HCT116 (cell line): ENCODE results near the gene CERKL. TPM values are rescaled to one million over a fixed set of nuclear protein-coding genes. Genes with fewer than 3 reads are reported as not detected.

Source experiments
- ATAC-seq: fragments of 200-7000 bp; cut with Tn5 transposase; 2 replicates; pipeline ENCODE4 v1.9.1; 2020; ENCODE audit warnings: mild to moderate bottlenecking, moderate library complexity
- BruUV-seq: library from RNA; stranded (reverse); fragments of 400-500 nt; replicated peaks from 2 replicates; lab custom pipeline; 2021; lab: Mats Ljungman, UMichigan
- CTCF ChIA-PET: fragments of 300-600 bp; sonication (Branson Sonifier 250); formaldehyde crosslinking; loops from one replicate; lab custom pipeline; 2021; ENCODE audit warnings: antibody characterized with exemption; lab: Charles Lee
- POLR2A ChIA-PET: fragments of 300-600, 350-600 bp; sonication (Branson Sonifier 250); formaldehyde crosslinking; loops from one replicate; lab custom pipeline; 2021; ENCODE audit warnings: antibody characterized with exemption; lab: Charles Lee
- RAD21 ChIA-PET, 2 experiments: fragments of 300-600 bp; sonication (Branson Sonifier 250); formaldehyde crosslinking; loops; one replicate each; lab custom pipeline; 2023; ENCODE audit warnings: low total read pairs in 2 of 2; ENCODE audit not compliant: uncharacterized antibody in 2 of 2, unreplicated experiment in 2 of 2, low non-redundant PET in 1 of 2; lab: Charles Lee
- DNase-seq: peaks from one replicate; pipeline ENCODE4 v3.0.0-alpha.2; 2010; ENCODE audit warnings: low read depth, low spot score
- H2AFZ ChIP-seq: fragments of 200-600 bp; shearing (Covaris generic), sonication (generic); 2 replicates; pipeline ENCODE4 v1.6.1; 2017; ENCODE audit warnings: low read depth, mixed run types, mixed read lengths, antibody characterized with exemption, low read length; ENCODE audit not compliant: poor library complexity, severe bottlenecking
- H3K27ac ChIP-seq: 2 replicates; pipeline ENCODE4 v1.5.1; 2012; ENCODE audit warnings: low read depth, low read length
- H3K27me3 ChIP-seq: fragments of 200-600 bp; sonication (generic); 2 replicates; pipeline ENCODE4 v1.6.1; 2016; ENCODE audit warnings: mixed run types, low read length, mixed read lengths; ENCODE audit not compliant: insufficient read depth
- H3K36me3 ChIP-seq, 2 experiments: fragments of 200-500 bp in 1 of 2; fragments of 200-600 bp in 1 of 2; sonication (Bioruptor generic) in 1 of 2; sonication (generic) in 1 of 2; 2 replicates each; pipeline versions ENCODE4 v1.5.1 to v1.6.1; 2014 to 2016; ENCODE audit warnings: low read length in 2 of 2, inconsistent platforms in 1 of 2, mixed read lengths in 1 of 2, mixed run types in 1 of 2; ENCODE audit not compliant: insufficient read depth in 2 of 2, control insufficient read depth in 1 of 2
- H3K4me1 ChIP-seq, 2 experiments: fragments of 200-600 bp in 1 of 2; sonication (generic) in 1 of 2; 2 replicates each; pipeline versions ENCODE4 v1.5.1 to v1.6.1; 2012 to 2017; ENCODE audit warnings: low read length in 2 of 2, inconsistent platforms in 1 of 2, mild to moderate bottlenecking in 1 of 2, mixed read lengths in 1 of 2, mixed run types in 1 of 2, moderate library complexity in 1 of 2; ENCODE audit not compliant: insufficient read depth in 2 of 2, control insufficient read depth in 1 of 2
- H3K4me2 ChIP-seq: fragments of 200-600 bp; sonication (generic); 2 replicates; pipeline ENCODE4 v1.6.1; 2017; ENCODE audit warnings: mixed run types, low read length, mixed read lengths
- H3K4me3 ChIP-seq, 2 experiments: fragments of 200-600 bp in 1 of 2; sonication (generic) in 1 of 2; replicated peaks in 1 of 2; 2 replicates each; pipeline ENCODE4 v1.5.1; 2011 to 2016; ENCODE audit warnings: low read length in 2 of 2, control low read depth in 1 of 2, low read depth in 1 of 2, mild to moderate bottlenecking in 1 of 2, mixed read lengths in 1 of 2, mixed run types in 1 of 2
- H3K79me2 ChIP-seq: fragments of 200-600 bp; sonication (generic); 2 replicates; pipeline ENCODE4 v1.6.1; 2017; ENCODE audit warnings: mild to moderate bottlenecking, mixed run types, low read length, moderate library complexity, mixed read lengths; ENCODE audit not compliant: insufficient read depth
- H3K9ac ChIP-seq: fragments of 200-600 bp; sonication (generic); 2 replicates; pipeline ENCODE4 v1.6.1; 2016; ENCODE audit warnings: low read length, mixed read lengths
- H3K9me2 ChIP-seq: fragments of 200-600 bp; sonication (generic), shearing (Covaris generic); 2 replicates; pipeline ENCODE4 v1.6.1; 2017; ENCODE audit warnings: mixed run types, mild to moderate bottlenecking, moderate library complexity; ENCODE audit not compliant: insufficient read depth
- H3K9me3 ChIP-seq, 2 experiments: fragments of 200-500 bp in 1 of 2; fragments of 200-600 bp in 1 of 2; sonication (Bioruptor generic) in 1 of 2; sonication (generic) in 1 of 2; 2 replicates each; pipeline ENCODE4 v1.6.1; 2014 to 2017; ENCODE audit warnings: low read length in 2 of 2, mixed read lengths in 2 of 2, inconsistent platforms in 1 of 2, low read depth in 1 of 2, mild to moderate bottlenecking in 1 of 2, mixed run types in 1 of 2, moderate library complexity in 1 of 2; ENCODE audit not compliant: control insufficient read depth in 1 of 2, insufficient read depth in 1 of 2
- H4K20me1 ChIP-seq: fragments of 200-600 bp; sonication (generic), shearing (Covaris generic); 2 replicates; pipeline ENCODE4 v1.6.1; 2017; ENCODE audit warnings: mixed run types, mild to moderate bottlenecking, moderate library complexity; ENCODE audit not compliant: insufficient read depth
- EZH2 ChIP-seq: fragments of 200-600 bp; sonication (generic); IDR thresholded peaks from 2 replicates; pipeline ENCODE4 v1.6.1; 2017; ENCODE audit warnings: antibody characterized with exemption, mixed run types
- SIN3A ChIP-seq: IDR thresholded peaks from 2 replicates; pipeline ENCODE4 v1.6.1; 2012; ENCODE audit warnings: low read depth
- intact Hi-C: fragments of 100-400 bp; cut with micrococcal nuclease; formaldehyde crosslinking; loops from 2 replicates; pipeline ENCODE4 v1.10.0; 2022
- total RNA-seq: library from RNA; stranded (reverse); gene quantifications from one replicate; pipeline ENCODE4 v1.2.1, GENCODE V29; 2021; ENCODE audit not compliant: unreplicated experiment
- TF ChIP-seq, protein P1 (sequence below), 3 experiments: fragments of 200-600 bp in 1 of 3; sonication (generic) in 1 of 3; IDR thresholded peaks in 2 of 3; conservative IDR thresholded peaks in 1 of 3; 2 replicates each; pipeline ENCODE4 v1.5.1; 2012 to 2017; ENCODE audit warnings: low read depth in 2 of 3, low read length in 2 of 3, antibody characterized with exemption in 1 of 3, borderline replicate concordance in 1 of 3, control low read depth in 1 of 3, mild to moderate bottlenecking in 1 of 3, mixed read lengths in 1 of 3, mixed run types in 1 of 3, moderate library complexity in 1 of 3; ENCODE audit not compliant: insufficient read depth in 1 of 3
- TF ChIP-seq, protein P2 (sequence below): IDR thresholded peaks from 2 replicates; pipeline ENCODE4 v1.6.1; 2012

The CERKL gene
- total RNA-seq, 1 experiment from 2014 or later, result 0.66 TPM

DNA sequence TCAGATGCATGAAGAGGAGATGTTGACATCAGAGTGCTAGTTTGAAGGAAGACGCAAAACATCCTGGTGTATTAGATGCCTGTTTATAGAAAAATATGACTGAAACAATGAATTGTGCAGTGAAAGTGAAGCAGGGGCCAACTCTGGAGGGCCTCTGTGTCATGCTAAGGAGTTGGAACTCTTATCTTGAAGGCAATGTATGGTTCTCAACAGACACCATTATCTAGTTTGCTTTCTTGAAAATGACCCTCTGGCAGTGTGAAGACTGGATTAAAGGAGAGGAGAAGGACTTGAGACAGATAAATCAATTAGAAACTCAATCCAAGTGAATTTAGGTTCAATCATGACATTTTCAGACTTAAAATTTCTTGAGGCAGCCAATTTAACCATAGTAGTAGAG, 136.7 kb downstream of the CERKL start:
- H3K79me2 ChIP-seq, result no peaks in the 10 kb centered on the region
- H3K4me3 ChIP-seq, result no peak overlapping the region
- H3K27me3 ChIP-seq, result no peaks in the 10 kb centered on the region
- CTCF ChIA-PET, result no interaction called here
- POLR2A ChIA-PET, result no interaction called here
- H4K20me1 ChIP-seq, result no peaks in the 10 kb centered on the region
- no peak overlapping the region for H3K27ac ChIP-seq
- H3K9me3 ChIP-seq, result no peaks in the 10 kb centered on the region
- no TSS peak for BruUV-seq
- TF ChIP-seq, protein P1, sequence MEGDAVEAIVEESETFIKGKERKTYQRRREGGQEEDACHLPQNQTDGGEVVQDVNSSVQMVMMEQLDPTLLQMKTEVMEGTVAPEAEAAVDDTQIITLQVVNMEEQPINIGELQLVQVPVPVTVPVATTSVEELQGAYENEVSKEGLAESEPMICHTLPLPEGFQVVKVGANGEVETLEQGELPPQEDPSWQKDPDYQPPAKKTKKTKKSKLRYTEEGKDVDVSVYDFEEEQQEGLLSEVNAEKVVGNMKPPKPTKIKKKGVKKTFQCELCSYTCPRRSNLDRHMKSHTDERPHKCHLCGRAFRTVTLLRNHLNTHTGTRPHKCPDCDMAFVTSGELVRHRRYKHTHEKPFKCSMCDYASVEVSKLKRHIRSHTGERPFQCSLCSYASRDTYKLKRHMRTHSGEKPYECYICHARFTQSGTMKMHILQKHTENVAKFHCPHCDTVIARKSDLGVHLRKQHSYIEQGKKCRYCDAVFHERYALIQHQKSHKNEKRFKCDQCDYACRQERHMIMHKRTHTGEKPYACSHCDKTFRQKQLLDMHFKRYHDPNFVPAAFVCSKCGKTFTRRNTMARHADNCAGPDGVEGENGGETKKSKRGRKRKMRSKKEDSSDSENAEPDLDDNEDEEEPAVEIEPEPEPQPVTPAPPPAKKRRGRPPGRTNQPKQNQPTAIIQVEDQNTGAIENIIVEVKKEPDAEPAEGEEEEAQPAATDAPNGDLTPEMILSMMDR (IDR thresholded peaks at IDR 0.05 in 2 of 3, conservative IDR thresholded peaks at IDR 0.05 in 1 of 3; ENCODE audit: borderline replicate concordance in 1 of 3, insufficient read depth in 1 of 3, low read depth in 2 of 3, low read length in 2 of 3), result no peak
- H3K4me1 ChIP-seq, result no peaks in the 10 kb centered on the region
- intact Hi-C loops, result no loop called here
- no peaks in the 10 kb centered on the region for H3K36me3 ChIP-seq
- no peaks in the 10 kb centered on the region for H3K9me2 ChIP-seq
- H3K9ac ChIP-seq, result no peak overlapping the region
- DNase-seq (no peak), ATAC-seq (no peak)
- no peak overlapping the region for H3K4me2 ChIP-seq
- RAD21 ChIA-PET, result no interaction called here
- H2AFZ ChIP-seq, result no peak overlapping the region

DNA sequence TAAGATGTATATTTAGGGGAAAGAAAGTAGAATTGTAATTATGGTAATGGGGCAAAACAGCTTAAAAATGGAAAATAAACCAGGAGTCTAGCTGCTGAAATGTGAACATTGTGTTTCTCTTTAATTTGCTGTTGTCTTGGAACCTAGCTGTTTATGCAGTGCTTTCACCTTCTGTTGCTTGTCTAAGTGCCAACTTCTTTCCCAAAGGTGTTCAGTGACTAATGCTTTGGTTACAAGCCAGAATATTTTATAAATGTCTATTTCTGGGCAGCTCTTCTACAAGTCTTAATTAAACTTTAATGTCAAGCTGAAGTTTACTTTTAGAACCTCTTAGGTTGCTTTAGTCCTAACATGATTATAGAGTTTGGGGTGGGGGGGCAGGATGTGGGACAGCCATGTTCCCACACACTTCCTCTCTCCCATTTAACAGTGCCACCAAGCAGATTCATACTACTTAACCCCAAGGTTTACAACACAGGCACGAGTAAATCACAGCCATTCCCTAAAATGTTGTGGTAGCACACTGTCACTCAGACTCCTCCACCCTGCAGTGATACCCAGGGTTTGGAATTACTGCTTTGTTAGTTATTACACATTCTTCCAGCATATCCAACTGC, 139.1 kb downstream of the CERKL start:
- POLR2A ChIA-PET, result no interaction called here
- Histone ChIP-seq H4K20me1 (no peaks in the 10 kb centered on the region), H3K4me2 (no peak overlapping the region)

More for the DNA sequence above, 139.1 kb downstream of the CERKL start:
- CTCF ChIA-PET, result interaction anchor here (0.7 kb wide), 1 partner anchor 10 kb away, joined by 3 read pairs; no protein-coding TSS in a partner anchor
- Histone ChIP-seq H3K9me3 (no peaks in the 10 kb centered on the region), H3K9me2 (no peaks in the 10 kb centered on the region), H3K36me3 (no peaks in the 10 kb centered on the region), H3K4me1 (no peaks in the 10 kb centered on the region), H3K4me3 (no peak overlapping the region), H3K79me2 (no peaks in the 10 kb centered on the region), H2AFZ (peak overlapping the region; percentile 34), H3K27me3 (no peaks in the 10 kb centered on the region), H3K9ac (no peak overlapping the region), H3K27ac (no peak overlapping the region)
- TF ChIP-seq EZH2, result no peak
- TF ChIP-seq, protein P2, sequence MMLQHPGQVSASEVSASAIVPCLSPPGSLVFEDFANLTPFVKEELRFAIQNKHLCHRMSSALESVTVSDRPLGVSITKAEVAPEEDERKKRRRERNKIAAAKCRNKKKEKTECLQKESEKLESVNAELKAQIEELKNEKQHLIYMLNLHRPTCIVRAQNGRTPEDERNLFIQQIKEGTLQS, result no peak
- TF ChIP-seq SIN3A, result no peak
- DNase-seq (no peak), ATAC-seq (no peak)
- RAD21 ChIA-PET, result no interaction called here
- intact Hi-C loops, result no loop called here
- no TSS peak for BruUV-seq
